Mucosa of descending colon (tissue), 3 donors: ENCODE results near the gene TCF4. TPM values are rescaled to one million over a fixed set of nuclear protein-coding genes. Genes with fewer than 3 reads are reported as not detected.

Source experiments
- ATAC-seq: fragments of 200-7000 bp; cut with Tn5 transposase; one replicate; pipeline ENCODE4 v1.9.1; 2020; ENCODE audit warnings: mild to moderate bottlenecking, moderate library complexity
- DNase-seq, 3 donors: peaks; one replicate each; pipeline ENCODE4 v3.0.0-alpha.2; 2020
- H3K36me3 ChIP-seq: fragments of 200-600 bp; one replicate; pipeline ENCODE4 v1.8.0; 2021; ENCODE audit warnings: low read depth, mild to moderate bottlenecking
- H3K4me1 ChIP-seq: fragments of 200-600 bp; one replicate; pipeline ENCODE4 v1.8.0; 2021; ENCODE audit warnings: low read depth, mild to moderate bottlenecking
- H3K4me3 ChIP-seq: fragments of 200-600 bp; one replicate; pipeline ENCODE4 v1.8.0; 2021; ENCODE audit warnings: mild to moderate bottlenecking
- H3K9me3 ChIP-seq: fragments of 200-600 bp; one replicate; pipeline ENCODE4 v1.8.0; 2021; ENCODE audit warnings: mild to moderate bottlenecking
- CTCF ChIP-seq: fragments of 200-600 bp; IDR thresholded peaks from one replicate; pipeline ENCODE4 v1.8.0; 2022; ENCODE audit warnings: antibody characterized with exemption, mild to moderate bottlenecking
- intact Hi-C, 2 donors: fragments of 100-400 bp; cut with DNase I in 1 of 2; cut with micrococcal nuclease in 1 of 2; formaldehyde crosslinking; loops; one replicate each; pipeline versions ENCODE4 v1.11.0 to v1.11.1; 2022; cut with DNase I, micrococcal nuclease
- total RNA-seq, 3 donors: library from RNA; stranded (reverse); fragmentation: NEBNext Ultra II Directional in 2 of 3; extraction: Animal tissue kit (Norgen Biotek cat#: 25700) in 2 of 3; gene quantifications; one replicate each; pipeline versions ENCODE4 v1.2.1 to v1.2.4, GENCODE V29; 2021 to 2023
- donor health status: DM: no; HTN: no; CAD: no; lungs with moderate emphysema.
- donor health status: DM: no; HTN: no; CAD: no.
- donor health status: DM: no; HTN: yes; CAD: no.

TCF4 gene
- total RNA-seq, 3 donors from 2014 or later, result 20.7 to 88.2 (median 24.6) TPM

DNA sequence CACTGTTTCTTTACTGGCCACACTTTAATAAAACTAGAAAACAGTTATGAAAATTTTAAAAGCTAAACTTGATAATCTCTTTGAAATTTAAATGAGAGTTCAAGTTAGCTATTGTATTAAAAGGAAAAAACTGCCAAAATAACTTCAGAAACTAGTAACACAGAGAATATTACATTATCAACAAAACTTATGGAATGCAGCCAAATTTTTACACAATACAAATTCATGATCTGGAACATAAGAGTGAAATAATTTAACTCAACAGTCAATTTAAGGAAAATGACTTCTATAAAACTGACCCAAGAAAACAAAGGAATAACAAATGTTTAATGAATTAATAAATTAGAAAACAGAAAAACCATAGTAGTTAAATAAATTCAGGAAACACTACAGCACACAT lies 65.0 kb downstream of the TCF4 start:
- ATAC-seq, result no peak
- intact Hi-C loops, result no loop called here
- no peak for TF ChIP-seq CTCF
- no peaks in the 10 kb centered on the region for H3K4me1 ChIP-seq
- DNase-seq, result no peak
- no peak overlapping the region for H3K4me3 ChIP-seq
- no peaks in the 10 kb centered on the region for H3K9me3 ChIP-seq
- H3K36me3 ChIP-seq, result no peaks in the 10 kb centered on the region

- no peaks in the 10 kb centered on the region for H3K4me1 ChIP-seq
- DNase-seq (peak in 1 of 3 donors; percentile 40), ATAC-seq (no peak)
Measured at GRCh38 chr18:55522011-55522410, 66.0 kb downstream of the TCF4 start.

GRCh38 chr18:55517055-55517454 lies 70.9 kb downstream of the TCF4 start:
- intact Hi-C loops, result no loop called here
- ATAC-seq (no peak), DNase-seq (no peak)
- no peak overlapping the region for H3K4me3 ChIP-seq
- H3K36me3 ChIP-seq, result no peaks in the 10 kb centered on the region
- H3K4me1 ChIP-seq, result no peaks in the 10 kb centered on the region
- H3K9me3 ChIP-seq, result no peaks in the 10 kb centered on the region
- TF ChIP-seq CTCF, result no peak

More at GRCh38 chr18:55522011-55522410, 66.0 kb downstream of the TCF4 start:
- no peak overlapping the region for H3K4me3 ChIP-seq
- intact Hi-C loops, result no loop called here
- no peaks in the 10 kb centered on the region for H3K9me3 ChIP-seq
- H3K36me3 ChIP-seq, result no peaks in the 10 kb centered on the region
- TF ChIP-seq CTCF, result no peak

DNA sequence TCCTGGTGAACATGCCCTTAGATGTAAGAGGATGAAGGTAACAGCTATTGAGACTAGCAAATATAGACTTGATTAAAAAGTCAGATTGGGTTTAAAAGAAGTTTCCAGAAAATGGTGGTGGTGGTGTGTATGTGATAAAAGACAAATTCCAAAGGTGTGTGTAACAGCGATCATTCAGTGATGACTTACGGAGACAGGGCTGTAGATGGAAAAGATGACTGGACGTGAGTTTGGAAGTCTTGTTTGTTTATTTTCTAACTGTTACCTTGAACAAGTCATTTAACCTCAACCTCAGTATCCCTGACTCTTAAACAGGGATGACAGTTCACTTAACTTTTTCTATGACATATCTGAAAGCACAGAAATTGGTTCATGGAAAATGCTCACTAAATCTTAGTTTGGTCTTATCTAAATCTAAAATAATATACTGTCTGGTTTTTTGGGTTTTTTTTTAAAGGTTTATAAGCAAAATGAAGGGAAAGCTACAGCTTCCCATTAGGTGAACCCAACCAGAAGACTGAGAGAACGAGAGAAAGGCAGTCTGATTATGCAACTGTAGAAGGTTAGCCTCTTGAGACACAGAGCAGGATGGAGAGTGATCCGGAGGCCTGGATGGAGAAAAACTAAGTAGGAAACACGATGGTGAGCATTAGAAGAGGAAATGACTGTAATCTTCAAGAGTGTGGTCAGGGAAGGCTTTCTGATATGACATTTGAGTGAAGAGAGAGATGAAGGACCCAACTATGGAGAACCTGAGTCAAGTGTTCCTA lies 71.9 kb downstream of the TCF4 start:
- Histone ChIP-seq H3K36me3 (no peaks in the 10 kb centered on the region), H3K4me1 (no peaks in the 10 kb centered on the region), H3K9me3 (no peaks in the 10 kb centered on the region), H3K4me3 (no peak overlapping the region)
- ATAC-seq (no peak), DNase-seq (no peak)
- intact Hi-C loops, result no loop called here
- no peak for TF ChIP-seq CTCF

DNA sequence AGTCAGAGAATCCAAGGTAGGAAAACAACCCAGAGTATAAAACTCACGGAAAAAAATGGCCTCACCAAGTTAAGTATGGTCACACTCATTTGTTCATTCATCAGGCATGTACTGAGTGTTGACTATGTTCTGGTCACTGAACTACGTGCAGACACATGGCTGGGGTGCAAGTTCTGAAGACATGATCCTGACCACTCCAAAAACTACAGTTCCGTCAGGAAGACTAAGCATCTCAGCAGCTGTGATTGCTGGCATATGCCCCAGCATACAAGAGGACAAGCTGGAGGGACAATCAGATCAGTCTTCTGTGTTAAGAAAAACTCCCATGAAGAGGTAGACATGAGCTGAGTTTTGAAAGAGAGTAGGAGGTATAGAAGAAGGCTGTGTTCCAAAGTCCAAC lies 72.8 kb downstream of the TCF4 start:
- Histone ChIP-seq H3K4me1 (no peaks in the 10 kb centered on the region), H3K9me3 (no peaks in the 10 kb centered on the region), H3K36me3 (no peaks in the 10 kb centered on the region), H3K4me3 (no peak overlapping the region)
- intact Hi-C loops, result no loop called here
- DNase-seq (no peak), ATAC-seq (no peak)
- no peak for TF ChIP-seq CTCF

DNA sequence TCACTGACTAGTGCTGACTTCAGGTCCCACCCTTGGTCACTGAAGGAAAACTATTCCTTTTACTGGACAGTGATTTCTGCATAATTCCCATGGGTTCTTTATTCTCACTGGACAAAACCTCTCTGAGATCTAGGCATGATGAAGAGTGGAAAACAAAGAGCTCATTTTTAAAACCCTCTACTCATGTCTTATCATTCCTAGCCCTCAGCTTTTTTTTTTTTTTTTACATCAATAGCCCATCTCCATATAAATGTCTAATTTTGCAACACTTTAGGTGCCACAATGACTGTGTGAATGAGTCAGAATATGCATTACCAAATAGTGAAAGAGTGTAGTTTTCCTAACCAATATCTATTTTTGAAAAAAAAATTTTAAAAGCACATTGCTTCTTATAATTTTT lies 74.8 kb downstream of the TCF4 start:
- no peak for DNase-seq
- no peak for ATAC-seq
- H3K4me1 ChIP-seq, result no peaks in the 10 kb centered on the region
- TF ChIP-seq CTCF, result no peak
- no peaks in the 10 kb centered on the region for H3K9me3 ChIP-seq
- no peaks in the 10 kb centered on the region for H3K36me3 ChIP-seq
- intact Hi-C loops, result no loop called here
- no peak overlapping the region for H3K4me3 ChIP-seq
